Dermis microvascular lymphatic vessel endothelial cell (primary cell): ENCODE data around the gene ZNF48. TPM values are rescaled to one million over a fixed set of nuclear protein-coding genes. Genes with fewer than 3 reads are reported as not detected.

Experiments
- DNase-seq, 2 donors: peaks; one replicate each; pipeline versions ENCODE4 v3.0.0 to v3.0.0-alpha.2; 2010; ENCODE audit warnings: low read depth in 2 of 2
- total RNA-seq: library from RNA; depleted of rRNA; stranded (reverse); fragments of >200 nt; gene quantifications from 2 replicates; pipeline ENCODE4 v1.2.1, GENCODE V29; 2014

The ZNF48 gene
- total RNA-seq, 1 donor from 2014 or later = 11.4 TPM

DNA sequence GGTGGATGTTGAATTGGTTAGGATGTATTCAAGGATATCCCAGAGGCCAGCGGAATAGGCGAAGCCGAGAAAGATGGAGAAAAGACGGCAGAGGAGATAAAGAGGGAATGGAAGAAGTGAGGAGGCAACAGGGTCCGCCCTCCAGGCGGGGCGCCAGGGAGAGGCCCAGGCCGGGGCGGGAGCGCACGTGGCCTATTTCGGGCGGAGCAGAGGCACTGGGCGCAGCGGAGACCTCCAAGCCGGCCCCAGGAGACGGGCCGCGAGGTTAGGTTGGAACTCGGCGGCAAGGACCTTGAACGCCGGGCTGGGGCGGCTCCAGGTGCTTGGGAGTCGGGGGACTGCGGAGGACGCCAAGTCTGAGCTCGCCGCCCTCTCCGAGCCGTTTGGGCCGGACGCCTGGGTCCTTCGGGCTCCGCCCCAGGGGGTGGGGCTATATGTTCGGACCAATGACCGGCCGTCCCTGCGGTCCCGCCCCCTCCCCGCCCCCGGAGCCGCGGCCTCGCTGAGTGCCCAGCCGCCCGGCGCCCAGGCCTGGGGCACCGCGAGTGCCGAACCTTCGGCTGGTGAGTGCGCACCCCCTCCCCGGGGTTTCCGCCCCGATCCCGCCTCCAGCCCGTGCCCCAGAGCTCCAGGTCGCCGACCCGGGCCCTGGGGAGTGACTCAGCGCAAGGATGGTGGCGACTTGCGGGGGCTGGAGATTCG lies 12.0 kb downstream of the ZNF48 start, which contains the start of gene ZNF771:
TSS of gene ZNF771 (plus strand) at position 505 of the 702 bp plus-strand sequence. CDS start 448 bp downstream, outside the sequence.
- DNase-seq = peak; percentile 58 to 90

- DNase-seq = no peak
Observed at GRCh38 chr16:30407804-30408534, 12.7 kb downstream of the ZNF48 start.

DNA sequence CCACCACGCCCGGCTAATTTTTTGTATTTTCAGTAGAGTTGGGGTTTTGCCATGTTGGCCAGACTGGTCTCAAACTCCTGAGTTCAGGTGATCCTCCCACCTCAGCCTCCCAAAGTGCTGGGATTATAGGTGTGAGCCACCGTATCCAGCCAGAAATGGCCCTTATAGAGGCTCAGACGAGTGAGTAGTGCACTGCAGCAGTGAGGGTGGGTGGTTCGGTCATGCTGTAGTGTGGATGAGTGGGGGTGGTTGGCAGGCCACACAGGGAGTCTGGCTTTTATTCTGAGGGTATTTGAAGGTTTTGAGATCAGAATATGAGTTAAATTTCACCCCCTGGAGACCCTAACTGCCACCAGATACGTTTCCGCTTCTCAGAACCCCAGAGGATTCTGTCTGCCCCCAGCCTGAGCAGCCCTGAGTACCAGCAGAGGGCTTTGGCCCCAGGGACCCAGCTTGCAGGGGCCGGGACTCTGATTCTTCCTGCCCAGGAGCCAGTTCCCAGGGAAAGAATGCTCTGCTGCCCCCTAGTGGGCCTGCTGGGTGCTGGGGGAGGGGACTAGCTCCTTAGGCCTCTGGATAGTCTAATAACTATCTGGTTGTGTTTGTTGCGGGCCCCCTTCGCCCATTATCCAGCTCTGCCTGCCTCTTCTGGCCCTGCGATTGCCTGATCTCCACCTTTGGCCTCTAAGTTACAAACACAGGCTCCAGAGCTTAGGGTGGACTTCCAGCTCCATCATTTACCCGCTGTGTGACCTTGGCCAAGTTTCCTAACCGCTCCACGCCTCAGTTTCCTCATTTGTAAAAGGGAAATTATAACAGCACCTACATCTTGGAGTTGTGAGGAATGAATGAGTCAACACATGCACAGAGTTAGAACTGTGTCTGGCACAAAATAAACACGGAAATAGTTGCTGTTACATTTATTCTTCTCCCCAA lies 14.2 kb downstream of the ZNF48 start:
- peak; percentile 72 to 88 for DNase-seq

DNA sequence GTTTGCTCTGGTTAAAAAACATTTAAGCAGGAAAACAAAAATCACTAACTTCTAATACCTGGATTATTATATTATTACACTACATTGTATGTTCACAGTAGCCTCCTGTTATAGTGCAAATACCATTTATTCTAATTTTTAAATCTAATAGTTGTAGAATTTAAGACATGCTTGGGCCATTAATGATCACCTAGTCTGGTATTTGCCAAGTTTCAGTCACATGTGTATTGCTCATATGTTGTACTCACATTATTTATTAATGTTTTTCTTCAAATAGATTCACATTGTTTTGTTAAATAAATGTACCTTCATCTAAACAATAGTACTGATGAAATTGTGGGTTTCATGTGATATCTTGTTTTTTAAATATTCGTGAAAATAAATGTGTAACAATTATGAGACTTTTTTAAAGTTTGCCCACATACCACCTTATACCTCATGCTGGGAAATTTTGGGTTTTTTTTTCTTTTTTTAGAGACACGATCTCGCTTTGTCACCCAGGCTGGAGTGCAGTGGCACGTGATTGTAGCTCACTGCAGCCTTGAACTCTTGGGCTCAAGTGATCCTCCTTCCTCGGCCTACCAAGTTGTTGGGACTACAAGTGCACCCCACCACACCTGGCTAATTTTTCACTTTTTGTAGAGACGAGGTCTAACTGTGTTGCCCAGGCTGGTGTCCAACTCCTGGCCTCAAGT lies 18.0 kb downstream of the ZNF48 start:
- no peak for DNase-seq

- no peak for DNase-seq
Observed at GRCh38 chr16:30414159-30414558, 18.9 kb downstream of the ZNF48 start.

DNA sequence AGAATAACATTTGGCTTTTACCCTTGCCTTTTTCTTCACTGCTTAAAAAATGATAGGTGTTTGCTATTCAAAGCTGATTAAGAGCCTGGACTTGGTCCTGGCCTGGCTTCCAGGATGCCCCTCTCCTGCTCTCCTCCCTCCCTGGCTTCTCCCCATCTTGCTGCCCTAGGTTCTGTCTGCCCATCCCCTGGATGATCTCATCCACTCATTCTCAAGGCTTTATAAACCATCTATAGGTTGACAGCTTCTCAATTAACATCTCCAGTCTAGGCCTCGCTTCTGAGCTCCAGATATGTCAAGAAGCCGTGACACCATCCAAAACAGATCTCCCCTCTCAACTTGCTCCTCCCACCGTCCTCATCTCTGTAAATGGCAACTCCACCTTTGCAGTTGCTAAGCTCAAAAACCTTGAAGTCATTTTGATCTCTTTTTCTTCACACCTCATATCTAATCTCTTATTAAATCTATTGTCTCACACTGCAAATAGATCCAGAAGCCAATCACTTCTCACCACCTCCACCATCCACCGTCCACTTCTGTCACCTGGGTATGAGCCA lies 20.9 kb downstream of the ZNF48 start:
- DNase-seq = no peak

DNA sequence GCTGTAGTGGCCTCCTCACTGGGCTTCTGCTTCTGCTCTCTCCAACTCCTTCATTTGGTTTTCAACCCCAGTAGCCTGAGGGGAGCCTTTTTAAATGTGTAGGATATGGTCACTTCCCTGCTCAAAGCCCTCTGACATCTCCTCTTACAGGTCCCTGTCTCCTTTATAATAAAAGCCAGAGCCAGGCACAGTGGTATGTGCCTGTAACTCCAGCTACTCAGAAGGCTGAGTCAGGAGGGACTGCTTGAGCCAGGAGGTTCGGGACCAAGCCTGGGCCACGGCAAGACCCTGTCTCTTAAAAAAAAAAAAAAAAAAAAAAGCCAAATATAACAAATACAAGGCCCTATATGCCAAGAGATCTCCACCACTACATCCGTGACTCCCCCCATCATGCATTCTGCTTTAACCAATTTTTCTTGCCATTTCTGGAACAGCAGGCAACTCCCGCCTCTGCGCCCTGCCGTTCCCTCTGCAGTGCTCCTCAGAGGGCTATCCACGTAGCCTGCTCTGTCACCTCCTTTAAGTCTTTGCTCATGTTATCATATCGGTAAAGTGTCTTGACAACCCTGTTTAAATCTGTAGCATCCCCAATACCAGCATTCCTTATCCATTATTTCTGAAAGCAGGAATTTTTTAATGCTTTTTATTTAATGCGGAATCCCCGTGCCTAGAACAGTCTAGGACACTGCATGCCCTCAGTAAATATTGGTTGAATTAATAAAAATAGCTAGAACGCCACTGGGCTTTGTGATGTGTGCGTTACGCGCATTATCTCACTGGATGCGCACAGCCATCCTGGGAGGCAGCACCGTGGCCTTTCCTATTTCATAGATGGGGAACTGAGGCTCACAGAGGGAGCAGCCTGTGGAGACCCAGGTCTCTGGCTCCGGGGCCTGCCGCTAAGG lies 21.7 kb downstream of the ZNF48 start:
- no peak for DNase-seq

DNA sequence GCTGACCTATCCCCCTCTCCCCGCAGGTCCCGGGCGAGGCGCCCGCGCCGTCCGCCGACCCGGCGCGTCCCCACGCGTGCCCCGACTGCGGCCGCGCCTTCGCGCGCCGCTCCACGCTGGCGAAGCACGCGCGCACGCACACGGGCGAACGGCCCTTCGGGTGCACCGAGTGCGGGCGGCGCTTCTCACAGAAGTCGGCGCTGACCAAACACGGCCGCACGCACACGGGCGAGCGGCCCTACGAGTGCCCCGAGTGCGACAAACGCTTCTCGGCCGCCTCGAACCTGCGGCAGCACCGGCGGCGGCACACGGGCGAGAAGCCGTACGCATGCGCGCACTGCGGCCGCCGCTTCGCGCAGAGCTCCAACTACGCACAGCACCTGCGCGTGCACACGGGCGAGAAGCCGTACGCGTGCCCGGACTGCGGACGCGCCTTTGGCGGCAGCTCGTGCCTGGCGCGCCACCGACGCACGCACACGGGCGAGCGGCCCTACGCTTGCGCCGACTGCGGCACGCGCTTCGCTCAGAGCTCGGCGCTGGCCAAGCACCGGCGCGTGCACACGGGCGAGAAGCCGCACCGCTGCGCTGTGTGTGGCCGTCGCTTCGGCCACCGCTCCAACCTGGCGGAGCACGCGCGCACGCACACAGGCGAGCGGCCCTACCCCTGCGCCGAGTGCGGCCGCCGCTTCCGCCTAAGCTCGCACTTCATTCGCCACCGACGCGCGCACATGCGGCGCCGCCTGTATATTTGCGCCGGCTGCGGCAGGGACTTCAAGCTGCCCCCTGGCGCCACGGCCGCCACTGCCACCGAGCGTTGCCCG lies 22.5 kb downstream of the ZNF48 start:
- peak; percentile 93 to 97 for DNase-seq

DNA sequence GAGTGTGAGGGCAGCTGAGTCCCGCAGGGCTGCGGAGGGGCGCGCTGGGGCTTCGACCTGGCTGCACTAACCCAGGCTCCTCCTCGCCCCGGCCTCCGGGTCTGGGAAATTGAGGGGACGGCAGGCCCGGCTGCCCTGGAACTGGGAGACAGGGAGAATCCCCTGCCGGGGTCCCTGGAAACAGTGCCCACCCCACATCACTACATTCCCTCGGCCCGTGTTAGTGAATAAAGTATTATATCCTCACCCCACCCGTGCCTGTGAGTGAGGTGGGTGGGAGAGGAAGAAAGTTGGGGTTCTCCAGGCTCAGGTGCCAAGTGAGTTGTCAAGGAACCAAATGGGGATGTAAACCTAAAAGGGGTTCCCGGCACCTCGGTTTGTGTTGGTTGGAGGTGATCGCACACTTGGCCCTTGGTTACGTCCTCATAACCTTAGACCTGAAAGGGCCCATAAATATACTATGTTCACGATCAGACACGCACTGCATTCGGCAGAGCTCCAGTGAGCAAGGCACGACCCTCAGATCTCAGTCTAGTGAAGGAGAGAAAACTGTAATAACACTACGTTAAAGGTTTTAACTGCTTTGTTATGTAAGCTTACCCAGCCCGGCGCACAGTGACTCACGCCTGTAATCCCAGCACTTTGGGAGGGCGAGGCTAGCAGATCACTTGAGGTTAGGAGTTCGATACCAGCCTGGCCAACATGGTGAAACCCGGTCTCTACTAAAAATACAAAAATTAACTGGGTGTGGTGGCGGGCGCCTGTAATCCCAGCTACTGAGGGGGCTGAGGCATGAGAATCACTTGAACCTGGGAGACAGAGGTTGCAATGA lies 23.3 kb downstream of the ZNF48 start:
- DNase-seq = no peak

- no peak for DNase-seq
Observed at GRCh38 chr16:30421010-30421409, 25.8 kb downstream of the ZNF48 start.

DNA sequence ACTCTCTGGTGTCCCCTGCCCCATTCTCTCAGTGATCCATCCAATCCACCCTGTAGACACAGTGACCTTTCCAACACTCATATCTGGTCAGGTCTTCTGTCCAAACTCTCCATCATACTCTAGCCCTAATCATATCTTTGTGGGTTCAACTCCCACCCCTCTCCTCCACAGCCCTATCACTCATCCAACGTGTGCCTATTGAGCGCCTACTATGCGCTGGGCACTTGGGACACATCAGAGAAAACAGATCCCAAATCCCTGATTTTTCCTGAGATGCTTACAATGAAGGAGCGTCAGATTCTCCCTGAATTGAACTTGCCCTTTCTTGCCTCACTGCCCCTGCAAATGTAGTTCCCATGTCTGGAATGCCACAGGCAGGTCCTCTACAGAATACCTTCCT lies 32.8 kb downstream of the ZNF48 start:
- DNase-seq = no peak

DNA sequence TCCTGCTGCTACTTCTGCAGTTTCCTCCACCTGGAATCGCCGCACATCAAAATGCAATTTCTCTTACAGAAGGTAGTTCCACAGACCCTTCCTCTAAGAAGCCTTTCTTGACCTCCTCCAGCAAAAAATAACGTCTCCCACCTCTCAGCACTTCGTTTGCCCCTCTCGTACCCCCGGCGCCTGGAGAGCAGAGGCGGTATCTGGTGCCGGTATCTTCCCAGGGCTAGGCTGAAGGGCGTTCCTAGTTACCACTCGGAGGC lies 34.1 kb downstream of the ZNF48 start:
- no peak for DNase-seq

DNA sequence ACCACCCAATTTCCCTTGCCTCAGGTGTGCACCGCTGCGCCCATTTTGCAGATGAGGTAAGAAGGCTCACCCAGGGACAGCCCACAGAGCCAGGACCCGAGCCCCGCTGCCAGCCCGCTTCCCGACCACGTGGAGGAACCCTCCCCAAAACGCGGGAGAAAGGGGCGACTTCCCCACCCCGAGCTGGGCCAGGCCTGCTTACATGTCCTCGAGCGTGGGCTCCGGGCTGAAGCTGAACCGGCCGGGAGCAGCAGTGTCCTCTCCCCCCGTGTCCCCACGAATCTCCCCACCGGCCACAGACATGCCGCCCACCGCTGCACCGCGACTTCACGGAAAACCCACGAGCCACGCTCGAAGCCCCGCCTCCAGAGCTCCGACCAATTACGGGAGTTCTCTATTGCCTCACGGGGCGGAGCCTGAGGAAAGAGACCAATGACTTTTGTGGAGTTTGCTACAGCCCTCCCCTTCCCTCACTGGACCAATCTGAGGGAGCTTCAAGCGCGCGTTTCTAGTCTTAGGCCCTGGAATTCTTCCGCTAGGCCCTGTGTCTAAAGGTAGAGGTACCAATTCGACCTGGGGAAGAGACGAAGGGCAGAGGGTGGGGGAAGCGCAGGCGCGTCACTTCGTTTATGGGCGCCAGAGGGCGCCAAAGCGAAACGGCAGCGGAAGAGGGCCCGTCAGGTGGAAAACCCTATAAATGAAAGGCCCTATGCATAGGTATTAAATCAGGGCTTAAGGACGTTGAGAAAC lies 34.6 kb downstream of the ZNF48 start, which contains the start of gene DCTPP1:
TSS of gene DCTPP1 (minus strand) at position 353 of the 750 bp plus-strand sequence. CDS start at position 303, 50 bp downstream.
- DNase-seq = peak; percentile 99

DNA sequence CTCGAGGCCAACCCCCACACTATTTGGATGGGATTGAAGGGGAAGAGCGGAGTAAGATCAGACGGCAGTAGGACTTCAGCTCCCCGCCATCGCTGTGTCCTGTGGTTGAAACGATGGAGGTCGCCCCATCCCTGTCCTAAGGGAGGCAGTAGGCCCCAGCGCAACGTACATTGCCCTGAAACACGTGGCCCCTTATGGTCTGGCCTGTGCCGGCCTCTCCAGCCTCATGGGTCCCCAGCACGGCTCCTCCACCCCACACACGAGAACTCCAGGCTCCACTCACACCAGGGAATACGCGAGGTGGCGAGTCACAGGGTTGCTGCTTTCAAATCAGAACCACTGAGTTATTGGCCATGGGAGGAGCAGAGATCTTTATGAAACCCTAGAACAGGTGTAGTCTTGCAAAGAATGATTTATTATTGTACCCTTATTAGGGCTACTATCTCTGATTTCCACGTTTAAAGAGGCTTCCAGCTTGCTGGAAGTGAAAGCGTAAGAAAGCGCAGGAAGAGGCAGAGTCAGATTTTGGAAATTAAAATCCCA lies 35.3 kb downstream of the ZNF48 start:
- DNase-seq = no peak

- no peak for DNase-seq
Observed at GRCh38 chr16:30434852-30435251, 39.6 kb downstream of the ZNF48 start.

DNA sequence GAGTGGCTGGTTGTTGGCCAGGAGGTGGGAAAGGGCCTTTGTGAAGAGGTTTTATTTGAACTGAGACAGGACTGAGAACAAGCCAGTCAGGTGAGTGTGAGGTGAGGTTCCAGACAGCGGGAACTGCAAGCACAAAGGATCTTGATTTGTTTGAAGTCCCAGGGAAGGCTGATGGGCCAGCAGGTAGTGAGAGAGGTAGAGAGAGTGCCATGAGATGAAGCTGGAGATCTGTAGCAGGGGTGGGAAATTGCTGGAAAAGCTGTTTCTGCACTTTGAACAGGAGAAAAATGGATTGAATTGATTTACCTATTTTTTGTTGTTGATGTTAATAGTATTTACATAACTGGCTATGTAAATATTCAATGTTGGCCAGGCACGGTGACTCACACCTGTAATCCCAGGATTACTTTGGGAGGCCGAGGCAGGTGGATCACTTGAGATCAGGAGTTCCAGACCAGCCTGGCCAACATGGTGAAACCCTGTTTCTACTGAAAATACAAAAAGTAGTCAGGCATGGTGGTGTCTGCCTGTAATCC lies 42.4 kb downstream of the ZNF48 start:
- no peak for DNase-seq

DNA sequence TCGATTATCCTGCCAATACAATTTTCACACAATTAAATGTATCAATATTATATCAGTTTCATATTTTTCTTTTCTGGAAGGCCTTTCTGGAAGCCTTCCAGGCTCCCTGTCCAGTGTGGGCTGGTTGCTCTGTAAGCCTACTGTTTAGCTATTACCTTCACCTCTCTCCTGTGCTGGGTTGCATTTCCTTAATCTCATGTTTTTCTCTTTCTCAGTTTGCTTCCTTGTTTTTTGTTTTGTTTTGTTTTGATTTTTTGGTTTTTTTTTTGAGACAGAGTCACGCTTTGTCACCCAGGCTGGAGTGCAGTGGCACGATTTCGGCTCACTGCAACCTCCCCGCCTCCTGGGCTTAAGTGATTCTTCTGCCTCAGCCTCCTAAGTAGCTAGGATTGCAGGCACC lies 43.6 kb downstream of the ZNF48 start:
- no peak for DNase-seq
